ENCODE data around the gene GMDS.

Gene GMDS

GRCh38 chr6:1800845-1801244 lies 444.6 kb downstream of the GMDS start:
- ATAC-seq, result no peak
- no peak for DNase-seq

- DNase-seq (no peak), ATAC-seq (no peak)
These were observed 446.5 kb downstream of the GMDS start for GRCh38 chr6:1798965-1799325.

GRCh38 chr6:1798303-1798964 lies 447.0 kb downstream of the GMDS start:
- no peak for ATAC-seq
- no peak for DNase-seq

- DNase-seq (no peak), ATAC-seq (no peak)
These were observed 447.6 kb downstream of the GMDS start for GRCh38 chr6:1797801-1798200.

- DNase-seq (no peak), ATAC-seq (no peak)
These were observed 448.5 kb downstream of the GMDS start for GRCh38 chr6:1796706-1797529.

- ATAC-seq (no peak), DNase-seq (no peak)
These were observed 449.5 kb downstream of the GMDS start for GRCh38 chr6:1795910-1796309.

- peak; percentile 11 for DNase-seq
- no peak for ATAC-seq
These were observed 452.4 kb downstream of the GMDS start for GRCh38 chr6:1792989-1793388.

GRCh38 chr6:1790684-1791083 lies 454.7 kb downstream of the GMDS start:
- ATAC-seq, result no peak

GRCh38 chr6:1789092-1789491 lies 456.3 kb downstream of the GMDS start:
- ATAC-seq (no peak), DNase-seq (no peak)

More at GRCh38 chr6:1790684-1791083, 454.7 kb downstream of the GMDS start:
- no peak for DNase-seq

- ATAC-seq, result no peak
These were observed 457.5 kb downstream of the GMDS start for GRCh38 chr6:1787894-1788293.

GRCh38 chr6:1786455-1787453 lies 458.7 kb downstream of the GMDS start:
- ATAC-seq (peak; percentile 85), DNase-seq (no peak)

More at GRCh38 chr6:1787894-1788293, 457.5 kb downstream of the GMDS start:
- no peak for DNase-seq

- no peak for DNase-seq
- no peak for ATAC-seq
These were observed 461.0 kb downstream of the GMDS start for GRCh38 chr6:1784422-1784884.

- DNase-seq, result no peak
- ATAC-seq, result no peak
These were observed 463.6 kb downstream of the GMDS start for GRCh38 chr6:1781817-1782184.

- DNase-seq (no peak), ATAC-seq (no peak)
These were observed 464.1 kb downstream of the GMDS start for GRCh38 chr6:1781152-1781816.

GRCh38 chr6:1780251-1780867 lies 465.0 kb downstream of the GMDS start:
- no peak for DNase-seq
- ATAC-seq, result no peak

- no peak for DNase-seq
- no peak for ATAC-seq
These were observed 466.6 kb downstream of the GMDS start for GRCh38 chr6:1778686-1779235.

GRCh38 chr6:1777921-1778685 lies 467.3 kb downstream of the GMDS start:
- ATAC-seq (no peak), DNase-seq (no peak)

- no peak for DNase-seq
- ATAC-seq, result no peak
These were observed 470.0 kb downstream of the GMDS start for GRCh38 chr6:1775441-1775840.

GRCh38 chr6:1774226-1774915 lies 471.0 kb downstream of the GMDS start:
- DNase-seq, result no peak
- no peak for ATAC-seq

GRCh38 chr6:1773700-1774099 lies 471.7 kb downstream of the GMDS start:
- no peak for ATAC-seq
- no peak for DNase-seq
